Kidney capillary endothelial cell (primary cell): ENCODE results near the gene PLA2G2F.

Experiments
- DNase-seq: peaks from one replicate; pipeline ENCODE4 v3.0.0-alpha.2; 2018; ENCODE audit warnings: low spot score

The PLA2G2F gene

DNA sequence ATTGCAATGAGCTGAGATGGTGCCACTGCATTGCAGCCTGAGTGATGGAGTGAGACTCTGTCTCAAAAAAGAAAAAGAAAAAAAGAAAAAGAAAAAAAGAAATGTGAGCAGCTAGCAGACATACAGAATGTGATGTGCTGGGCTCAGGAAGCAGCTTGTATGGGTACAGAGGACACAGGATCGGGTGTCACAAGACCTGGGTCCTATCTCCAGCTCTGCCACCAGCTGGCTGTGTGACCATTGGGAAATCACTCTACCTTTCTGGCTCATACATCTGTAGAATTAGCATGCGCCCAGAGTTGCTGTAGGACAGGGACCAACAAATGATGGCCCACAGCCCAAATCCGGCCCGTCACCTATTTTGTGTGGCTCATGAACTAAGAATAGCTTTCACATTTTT, 50.5 kb downstream of the PLA2G2F start:
- no peak for DNase-seq

DNA sequence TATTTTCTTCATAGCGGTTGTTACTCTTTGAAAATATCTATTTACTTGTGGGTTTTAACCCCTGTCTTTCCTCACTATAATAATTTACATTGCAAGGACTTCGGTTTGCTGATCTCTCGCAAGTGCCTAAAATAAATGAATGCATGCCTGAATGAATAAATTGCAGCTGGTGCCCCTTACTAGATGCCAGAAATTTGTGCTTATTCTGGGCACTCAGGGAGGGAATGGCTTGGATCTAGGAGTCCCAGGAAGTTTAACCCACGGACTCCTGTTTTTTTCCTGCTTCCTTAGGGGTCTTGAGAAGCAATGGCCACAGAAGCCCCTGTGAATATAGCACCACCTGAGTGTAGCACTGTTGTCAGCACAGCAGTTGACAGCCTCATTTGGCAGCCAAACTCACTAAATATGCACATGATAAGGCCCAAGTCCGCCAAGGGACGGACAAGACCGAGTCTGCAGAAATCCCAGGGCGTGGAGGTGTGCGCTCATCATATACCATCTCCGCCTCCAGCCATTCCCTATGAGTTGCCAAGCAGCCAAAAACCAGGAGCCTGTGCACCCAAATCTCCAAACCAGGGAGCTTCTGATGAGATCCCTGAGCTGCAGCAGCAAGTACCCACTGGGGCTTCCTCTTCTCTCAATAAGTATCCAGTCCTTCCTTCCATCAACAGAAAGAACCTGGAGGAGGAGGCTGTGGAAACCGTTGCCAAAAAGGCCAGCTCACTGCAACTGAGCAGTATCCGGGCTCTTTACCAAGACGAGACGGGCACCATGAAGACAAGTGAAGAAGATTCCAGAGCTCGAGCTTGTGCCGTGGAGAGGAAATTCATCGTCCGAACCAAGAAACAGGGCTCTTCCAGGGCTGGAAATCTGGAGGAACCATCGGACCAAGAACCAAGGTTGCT, 51.4 kb downstream of the PLA2G2F start:
- no peak for DNase-seq

DNA sequence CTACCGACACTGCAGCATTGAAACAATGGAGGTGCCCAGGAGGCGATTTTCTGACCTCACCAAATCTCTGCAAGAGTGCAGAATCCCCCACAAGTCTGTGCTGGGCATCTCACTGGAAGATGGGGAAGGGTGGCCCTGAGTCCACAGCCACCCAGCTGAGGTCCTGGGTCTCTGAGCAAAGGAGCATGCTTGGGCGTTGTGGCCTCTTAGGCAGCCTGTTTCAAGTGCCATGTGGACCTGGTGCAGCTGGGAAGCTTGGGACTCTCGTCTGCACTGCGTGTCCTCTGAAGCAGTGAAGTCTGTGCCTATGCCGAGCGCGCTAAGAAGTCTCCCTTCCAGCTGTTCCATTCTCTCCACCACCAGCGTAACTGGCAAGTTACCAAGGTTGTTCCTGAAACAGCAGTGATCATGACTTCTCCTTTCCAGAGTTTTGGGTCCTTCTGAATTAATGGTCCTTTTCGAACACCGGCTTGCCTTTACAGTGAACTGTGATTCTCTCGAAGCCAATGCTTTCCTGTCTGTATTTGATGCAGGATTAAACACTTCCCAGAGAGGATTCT, 52.2 kb downstream of the PLA2G2F start:
- DNase-seq: no peak

DNA sequence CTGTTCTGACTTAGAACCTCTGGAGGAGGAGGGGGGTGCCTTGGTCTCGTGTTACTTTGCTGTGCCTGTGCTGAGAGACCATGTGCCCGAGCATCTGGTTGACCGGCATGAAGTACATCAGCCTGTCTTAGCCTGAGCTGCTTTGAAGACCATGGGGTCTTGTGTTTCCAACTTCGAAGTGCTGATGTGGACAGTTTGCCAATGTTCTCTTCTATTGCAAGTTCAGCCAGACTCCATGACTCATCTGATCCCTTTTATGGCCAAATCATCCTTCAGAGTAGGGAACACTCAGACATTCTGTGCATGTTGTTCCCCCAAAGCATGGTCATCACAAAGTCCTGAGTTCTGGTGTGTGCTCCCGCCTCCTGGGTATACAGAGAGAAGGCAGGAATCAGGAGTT, 53.2 kb downstream of the PLA2G2F start:
- no peak for DNase-seq

DNA sequence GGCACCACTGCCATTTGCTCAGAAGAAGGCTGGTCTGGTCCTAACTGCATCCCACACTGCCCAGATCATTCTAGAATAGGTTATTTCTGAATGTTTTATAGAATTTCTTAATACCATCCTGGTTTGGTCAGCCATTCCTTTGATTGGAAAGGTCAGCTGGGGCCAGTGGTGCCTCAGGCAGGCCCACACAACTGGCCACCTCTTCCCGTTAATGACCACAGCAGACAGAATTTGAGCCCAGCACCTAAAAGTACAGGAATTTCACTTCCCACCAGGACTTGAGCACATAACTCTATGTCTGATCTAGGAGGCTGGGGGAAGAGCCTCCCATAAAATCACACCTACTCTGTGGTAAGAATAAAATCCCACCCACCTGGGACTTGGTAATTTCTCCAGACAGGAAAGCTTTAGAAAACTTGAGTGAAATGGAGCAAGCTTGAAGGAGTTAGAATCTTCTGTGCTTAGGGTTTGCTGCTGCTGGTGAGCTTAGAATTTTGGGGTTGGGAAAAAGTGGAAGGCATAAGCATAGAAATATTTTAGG, 53.8 kb downstream of the PLA2G2F start:
- no peak for DNase-seq

DNA sequence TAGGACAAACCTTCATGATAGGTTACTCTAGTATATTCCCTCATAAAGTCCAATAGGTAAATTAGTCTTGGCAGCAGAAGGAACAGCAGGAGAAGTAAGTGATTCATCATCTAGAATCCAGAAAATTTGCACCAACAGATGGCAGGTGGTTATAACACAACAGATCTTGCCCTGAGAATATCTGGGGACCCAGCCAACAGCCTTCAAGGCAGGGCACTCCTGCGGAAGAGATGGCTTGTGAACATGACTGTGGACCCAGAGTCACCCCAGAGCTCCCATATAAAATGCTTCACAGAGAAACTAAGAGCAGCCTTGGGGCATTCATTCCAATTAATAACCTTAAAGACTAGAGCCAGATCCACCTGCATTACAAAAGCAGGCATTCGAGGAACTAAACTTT, 55.1 kb downstream of the PLA2G2F start:
- no peak for DNase-seq

DNA sequence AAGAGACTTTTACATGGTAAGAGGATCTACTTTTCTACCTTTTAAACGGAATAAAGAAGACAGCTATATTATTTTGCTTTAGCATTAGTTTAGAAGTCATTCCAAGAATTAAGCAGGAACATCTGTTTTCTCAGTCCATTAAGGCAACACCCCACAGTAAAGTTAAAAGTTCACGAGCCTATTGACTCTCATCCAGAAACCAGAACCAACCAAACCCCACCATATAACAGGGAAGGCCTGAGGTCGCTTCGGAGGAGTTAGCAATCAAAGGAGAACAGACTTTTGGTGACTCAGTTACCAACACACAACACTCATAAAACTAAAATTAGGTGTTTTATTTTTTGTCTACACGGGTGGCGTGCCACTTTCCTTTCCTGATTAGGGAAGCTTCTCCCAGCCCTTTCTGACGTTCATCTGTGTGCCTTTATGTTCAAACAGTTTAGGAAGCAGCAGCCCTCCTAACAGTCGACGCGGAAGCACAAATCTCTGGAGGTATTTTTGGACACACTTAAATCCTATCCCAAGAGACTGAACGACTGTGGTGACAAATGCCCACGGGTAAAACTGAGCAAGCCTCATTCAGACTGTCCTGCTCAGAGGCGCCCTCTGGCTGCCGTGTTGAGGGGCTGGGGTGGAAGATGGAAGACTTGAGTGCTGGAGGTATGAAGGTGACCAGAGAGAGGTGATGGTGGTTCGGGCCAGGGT, 55.8 kb downstream of the PLA2G2F start:
- peak; percentile 64 for DNase-seq

DNA sequence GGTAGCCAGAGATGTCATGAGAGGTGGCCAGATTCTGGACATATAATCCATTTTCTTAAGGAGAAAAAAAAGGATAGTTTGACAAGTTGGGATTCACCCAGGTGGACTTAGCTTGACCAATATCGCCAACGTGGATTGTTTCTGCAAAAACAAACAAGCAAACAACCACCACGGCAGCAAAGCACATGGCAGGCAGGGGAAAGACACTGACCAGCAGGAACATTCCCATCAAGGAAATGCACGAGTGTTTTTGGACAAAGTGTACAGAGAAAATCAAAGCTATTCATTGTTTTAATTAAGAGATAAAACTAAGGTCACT, 56.3 kb downstream of the PLA2G2F start:
- no peak for DNase-seq

DNA sequence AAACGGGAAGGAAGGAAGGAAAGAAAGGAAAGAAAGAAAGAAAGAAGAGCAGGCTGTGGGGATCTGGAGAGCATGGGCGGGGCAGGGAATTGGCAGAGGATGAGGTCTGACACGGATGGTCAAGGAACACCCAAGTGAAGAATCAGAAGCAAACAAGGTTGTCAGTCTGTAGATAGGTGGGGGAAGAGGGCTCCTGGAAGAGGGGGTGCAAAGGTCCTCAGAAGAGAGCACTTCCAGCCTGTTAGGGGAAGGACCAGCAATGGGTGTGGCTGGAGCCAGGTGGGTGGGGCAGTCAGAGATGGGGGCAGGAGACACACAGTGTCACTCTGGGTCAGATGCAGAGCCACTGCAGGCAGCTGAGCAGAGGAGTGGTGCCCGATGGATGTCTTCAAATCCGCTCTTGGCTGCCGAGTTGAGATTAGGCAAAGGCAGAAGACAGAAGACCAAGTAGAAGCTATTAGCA, 58.2 kb downstream of the PLA2G2F start:
- no peak for DNase-seq

DNA sequence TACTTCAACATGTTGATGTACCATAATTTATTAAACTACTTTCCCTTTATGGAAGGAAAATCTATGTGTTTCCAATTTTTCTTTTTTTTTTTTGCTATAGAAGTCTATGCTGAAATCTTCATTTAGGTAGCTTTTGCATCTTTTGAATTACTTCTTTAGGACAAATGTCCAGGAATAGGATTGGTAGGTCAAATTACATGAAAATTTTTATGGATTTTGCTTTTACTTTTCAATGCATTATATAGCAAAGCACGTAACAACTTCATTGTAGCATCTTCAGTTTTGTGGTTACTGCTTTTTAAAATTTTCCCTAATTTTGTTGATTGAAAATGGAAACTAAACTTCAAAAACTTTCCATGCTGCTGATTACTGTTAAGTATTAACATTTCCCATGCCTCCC, 59.2 kb downstream of the PLA2G2F start:
- no peak for DNase-seq

DNA sequence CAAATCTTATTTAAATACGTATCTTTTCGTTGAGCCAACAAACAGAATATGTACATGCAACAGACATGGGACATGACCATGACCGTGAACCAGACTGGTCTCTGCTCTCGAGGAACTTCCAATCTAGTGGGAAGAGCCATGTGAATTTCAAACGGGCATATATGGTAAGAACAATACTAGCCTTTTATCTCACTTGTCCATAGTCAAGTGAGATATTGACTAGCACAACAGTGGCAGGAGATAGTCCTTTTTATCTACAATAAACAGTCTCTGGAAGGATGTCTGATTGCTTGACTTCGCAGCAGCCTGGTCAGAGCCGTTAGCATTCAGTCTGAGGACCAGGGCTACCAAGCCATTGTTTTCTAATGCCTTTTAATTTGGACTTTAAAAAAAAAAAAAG, 59.8 kb downstream of the PLA2G2F start:
- DNase-seq: no peak

DNA sequence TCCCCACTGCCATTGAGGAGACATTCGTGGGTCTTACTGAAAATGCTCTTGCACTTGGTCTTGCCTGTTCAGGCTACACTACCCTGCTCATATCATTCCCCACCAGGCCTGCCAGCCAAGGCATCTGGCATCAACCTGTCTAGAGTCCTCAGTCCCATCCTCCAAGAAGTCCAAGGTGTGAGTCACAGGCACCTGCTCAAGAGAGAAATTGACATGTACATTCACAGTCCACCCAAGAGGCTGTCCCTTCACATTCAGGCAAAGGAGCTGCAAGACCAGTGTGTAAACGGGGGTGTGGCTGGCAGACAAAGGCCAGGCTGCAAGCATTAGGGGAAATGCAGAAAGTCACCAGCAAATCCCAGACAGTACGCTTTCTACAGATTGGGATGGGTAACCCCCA, 60.3 kb downstream of the PLA2G2F start:
- DNase-seq: no peak

DNA sequence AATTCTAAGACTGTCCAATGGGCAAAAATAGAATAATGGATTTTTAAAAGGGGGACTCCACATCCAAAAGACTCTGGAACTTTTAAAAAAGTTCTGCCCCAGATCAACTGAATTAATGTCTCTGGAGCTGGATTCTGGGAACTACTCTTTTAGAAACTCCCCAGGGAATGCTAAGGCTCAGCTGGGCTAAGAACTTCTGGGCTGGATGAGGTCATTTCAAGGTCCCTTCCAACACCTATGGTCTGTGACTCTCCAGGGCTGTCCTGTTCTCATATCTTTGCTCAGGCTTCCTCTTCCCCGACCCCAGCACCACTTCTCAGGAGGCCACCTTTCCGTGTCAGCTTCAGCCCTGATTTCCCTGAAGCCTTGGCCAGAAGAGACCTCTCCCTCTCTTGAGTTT, 60.7 kb downstream of the PLA2G2F start:
- DNase-seq: no peak
